Neural cell (in vitro differentiated cells): Measurements from ENCODE around the gene NRSN1. TPM values are rescaled to one million over a fixed set of nuclear protein-coding genes. Genes with fewer than 3 reads are reported as not detected.

ENCODE experiments used
- H2AFZ ChIP-seq: fragments of 200-600, 300-800 bp; sonication (generic), shearing (Covaris generic); 2 replicates; pipeline ENCODE4 v1.6.0; 2014; ENCODE audit warnings: low read depth, mild to moderate bottlenecking, antibody characterized with exemption, low read length, moderate library complexity
- H3F3A ChIP-seq: fragments of 200-600 bp; shearing (Covaris generic); 2 replicates; pipeline ENCODE4 v1.6.1; 2016; ENCODE audit warnings: mild to moderate bottlenecking, moderate library complexity, mixed read lengths, antibody characterized with exemption, low read length; ENCODE audit not compliant: insufficient read depth, poor library complexity, severe bottlenecking
- H3K27ac ChIP-seq: fragments of 200-600, 300-800 bp; sonication (generic), shearing (Covaris generic); 2 replicates; pipeline ENCODE4 v1.5.1; 2014; ENCODE audit warnings: mild to moderate bottlenecking, low read length, moderate library complexity
- H3K27me3 ChIP-seq: fragments of 300-800, 200-600 bp; sonication (generic), shearing (Covaris generic); 2 replicates; pipeline ENCODE4 v1.6.0; 2014; ENCODE audit warnings: mild to moderate bottlenecking, low read depth, low read length, moderate library complexity; ENCODE audit not compliant: insufficient read depth
- H3K36me3 ChIP-seq: fragments of 300-800, 200-600 bp; sonication (generic), shearing (Covaris generic); 2 replicates; pipeline ENCODE4 v1.5.1; 2014; ENCODE audit warnings: mild to moderate bottlenecking, antibody characterized with exemption, low read length, moderate library complexity; ENCODE audit not compliant: insufficient read depth
- H3K4me2 ChIP-seq: fragments of 300-800, 200-600 bp; sonication (generic), shearing (Covaris generic); 2 replicates; pipeline ENCODE4 v1.6.0; 2014; ENCODE audit warnings: mild to moderate bottlenecking, low read length
- H3K4me3 ChIP-seq: fragments of 300-800, 200-600 bp; sonication (generic), shearing (Covaris generic); 2 replicates; pipeline ENCODE4 v1.5.1; 2014; ENCODE audit warnings: mild to moderate bottlenecking, low read length, moderate library complexity
- H3K79me2 ChIP-seq: fragments of 200-600 bp; shearing (Covaris generic); replicated peaks from 2 replicates; pipeline ENCODE4 v1.6.0; 2014; ENCODE audit warnings: mild to moderate bottlenecking, low read length, moderate library complexity; ENCODE audit not compliant: insufficient read depth
- H3K9ac ChIP-seq: fragments of 300-800, 200-600 bp; sonication (generic), shearing (Covaris generic); 2 replicates; pipeline ENCODE4 v1.6.1; 2016; ENCODE audit warnings: mild to moderate bottlenecking, low read length, mixed read lengths
- H3K9me2 ChIP-seq: fragments of 200-600 bp; shearing (Covaris generic); 2 replicates; pipeline ENCODE4 v1.6.1; 2016; ENCODE audit warnings: mild to moderate bottlenecking, low read length, mixed read lengths; ENCODE audit not compliant: insufficient read depth
- H3K9me3 ChIP-seq: fragments of 200-600, 300-800 bp; sonication (generic), shearing (Covaris generic); 2 replicates; pipeline ENCODE4 v1.6.1; 2016; ENCODE audit warnings: mild to moderate bottlenecking, mixed run types, low read length, moderate library complexity, mixed read lengths
- H4K20me1 ChIP-seq: fragments of 200-600 bp; shearing (Covaris generic); 2 replicates; pipeline ENCODE4 v1.6.1; 2016; ENCODE audit warnings: mild to moderate bottlenecking, mixed run types; ENCODE audit not compliant: insufficient read depth
- CTCF ChIP-seq: fragments of 450-650 bp; IDR thresholded peaks from 2 replicates; pipeline ENCODE4 v1.5.1; 2014; ENCODE audit warnings: antibody characterized with exemption, mild to moderate bottlenecking, moderate library complexity; ENCODE audit not compliant: poor library complexity, severe bottlenecking
- EP300 ChIP-seq: fragments of 450-650 bp; conservative IDR thresholded peaks from 2 replicates; pipeline ENCODE4 v1.6.1; 2014; ENCODE audit warnings: antibody characterized with exemption, mild to moderate bottlenecking, moderate library complexity; ENCODE audit not compliant: poor library complexity, severe bottlenecking
- EZH2 ChIP-seq: fragments of 200-600, 300-800 bp; shearing (Covaris generic), sonication (generic); IDR thresholded peaks from 2 replicates; pipeline ENCODE4 v1.6.1; 2014; ENCODE audit warnings: antibody characterized with exemption, low read length, borderline replicate concordance, mild to moderate bottlenecking; ENCODE audit not compliant: insufficient read depth, poor library complexity, severe bottlenecking
- MXI1 ChIP-seq: fragments of 450-650 bp; conservative IDR thresholded peaks from 2 replicates; pipeline ENCODE4 v1.6.1; 2014; ENCODE audit warnings: antibody characterized with exemption, mild to moderate bottlenecking; ENCODE audit not compliant: poor library complexity, severe bottlenecking
- POLR2AphosphoS5 ChIP-seq: IDR thresholded peaks from 2 replicates; pipeline ENCODE4 v1.6.1; 2012
- RAD21 ChIP-seq: fragments of 450-650 bp; conservative IDR thresholded peaks from 2 replicates; pipeline ENCODE4 v1.6.1; 2014; ENCODE audit warnings: antibody characterized with exemption, mild to moderate bottlenecking, moderate library complexity
- REST ChIP-seq: IDR thresholded peaks from 2 replicates; pipeline ENCODE4 v1.6.1; 2012; ENCODE audit warnings: borderline replicate concordance
- SMC3 ChIP-seq: fragments of 450-650 bp; conservative IDR thresholded peaks from 2 replicates; pipeline ENCODE4 v1.6.1; 2014; ENCODE audit warnings: antibody characterized with exemption, mild to moderate bottlenecking, moderate library complexity; ENCODE audit not compliant: poor library complexity
- TAF1 ChIP-seq: IDR thresholded peaks from 2 replicates; pipeline ENCODE4 v1.6.1; 2012; ENCODE audit warnings: low read depth
- polyA plus RNA-seq: library from polyadenylated mRNA; depleted of rRNA; stranded (reverse); fragments of >200 nt; gene quantifications from 2 replicates; pipeline ENCODE4 v1.2.3, GENCODE V29; 2014

The NRSN1 gene
- polyA plus RNA-seq, 1 donor from 2014 or later, result 23.1 TPM

GRCh38 chr6:24089736-24090135, 36.3 kb upstream of the NRSN1 start:
- Histone ChIP-seq H3K9ac (no peak overlapping the region), H3K79me2 (no peaks in the 10 kb centered on the region), H3K4me2 (no peak overlapping the region), H2AFZ (no peak overlapping the region), H4K20me1 (no peaks in the 10 kb centered on the region), H3K9me2 (no peaks in the 10 kb centered on the region), H3K4me3 (no peak overlapping the region), H3K27ac (no peak overlapping the region), H3K27me3 (no peaks in the 10 kb centered on the region), H3K9me3 (no peaks in the 10 kb centered on the region), H3F3A (no peaks in the 10 kb centered on the region), H3K36me3 (no peaks in the 10 kb centered on the region)
- TF ChIP-seq EZH2 (no peak), RAD21 (no peak), CTCF (no peak), EP300 (no peak), REST (no peak), POLR2AphosphoS5 (no peak), MXI1 (no peak), TAF1 (no peak), SMC3 (no peak)

- no peak for TF ChIP-seq MXI1
- Histone ChIP-seq H3K36me3 (no peaks in the 10 kb centered on the region), H3K79me2 (no peaks in the 10 kb centered on the region), H3K27ac (no peak overlapping the region), H4K20me1 (no peaks in the 10 kb centered on the region), H3K4me3 (no peak overlapping the region), H2AFZ (no peak overlapping the region), H3K4me2 (no peak overlapping the region), H3K9me2 (no peaks in the 10 kb centered on the region), H3F3A (no peaks in the 10 kb centered on the region), H3K9ac (no peak overlapping the region), H3K27me3 (no peaks in the 10 kb centered on the region), H3K9me3 (no peaks in the 10 kb centered on the region)
Measured at GRCh38 chr6:24092407-24092806, 33.6 kb upstream of the NRSN1 start.

GRCh38 chr6:24093381-24093780, 32.6 kb upstream of the NRSN1 start:
- H3K9me3 ChIP-seq, result no peaks in the 10 kb centered on the region
- H3K27me3 ChIP-seq, result no peaks in the 10 kb centered on the region
- H4K20me1 ChIP-seq, result no peaks in the 10 kb centered on the region
- no peak overlapping the region for H2AFZ ChIP-seq
- no peaks in the 10 kb centered on the region for H3F3A ChIP-seq
- no peak overlapping the region for H3K4me3 ChIP-seq
- H3K79me2 ChIP-seq, result no peaks in the 10 kb centered on the region
- no peaks in the 10 kb centered on the region for H3K36me3 ChIP-seq
- TF ChIP-seq MXI1 (no peak), REST (no peak), RAD21 (no peak), EZH2 (no peak)
- no peaks in the 10 kb centered on the region for H3K9me2 ChIP-seq
- H3K9ac ChIP-seq, result no peak overlapping the region
- no peak overlapping the region for H3K27ac ChIP-seq
- no peak overlapping the region for H3K4me2 ChIP-seq
